C4-2B (cell line): ENCODE results near the gene MTA3.

Experiments used
- ZFX ChIP-seq: fragments of 450-650 bp; IDR thresholded peaks from 2 replicates; pipeline ENCODE4 v1.6.1; 2017
- TF ChIP-seq, protein P1 (sequence below): fragments of 450-650 bp; conservative IDR thresholded peaks from 2 replicates; pipeline ENCODE4 v1.5.1; 2017; ENCODE audit warnings: mild to moderate bottlenecking

DNA sequence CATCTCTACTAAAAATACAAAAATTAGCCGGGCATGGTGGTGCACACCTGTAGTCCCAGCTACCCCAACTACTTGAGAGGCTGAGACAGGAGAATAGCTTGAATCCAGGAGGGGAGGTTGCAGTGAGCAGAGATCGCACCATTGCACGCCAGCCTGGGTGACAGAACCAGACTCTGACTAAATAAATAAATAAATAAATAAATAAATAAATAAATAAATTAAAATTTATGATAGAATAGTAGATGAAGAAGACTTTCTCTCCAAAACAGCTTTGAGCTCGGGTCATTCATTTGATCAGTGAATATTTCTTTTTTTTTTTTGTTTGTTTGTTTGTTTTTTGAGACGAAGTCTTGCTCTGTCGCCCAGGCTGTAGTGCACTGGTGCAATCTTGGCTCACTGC is 17.6 kb upstream of the MTA3 start:
- TF ChIP-seq, protein P1, sequence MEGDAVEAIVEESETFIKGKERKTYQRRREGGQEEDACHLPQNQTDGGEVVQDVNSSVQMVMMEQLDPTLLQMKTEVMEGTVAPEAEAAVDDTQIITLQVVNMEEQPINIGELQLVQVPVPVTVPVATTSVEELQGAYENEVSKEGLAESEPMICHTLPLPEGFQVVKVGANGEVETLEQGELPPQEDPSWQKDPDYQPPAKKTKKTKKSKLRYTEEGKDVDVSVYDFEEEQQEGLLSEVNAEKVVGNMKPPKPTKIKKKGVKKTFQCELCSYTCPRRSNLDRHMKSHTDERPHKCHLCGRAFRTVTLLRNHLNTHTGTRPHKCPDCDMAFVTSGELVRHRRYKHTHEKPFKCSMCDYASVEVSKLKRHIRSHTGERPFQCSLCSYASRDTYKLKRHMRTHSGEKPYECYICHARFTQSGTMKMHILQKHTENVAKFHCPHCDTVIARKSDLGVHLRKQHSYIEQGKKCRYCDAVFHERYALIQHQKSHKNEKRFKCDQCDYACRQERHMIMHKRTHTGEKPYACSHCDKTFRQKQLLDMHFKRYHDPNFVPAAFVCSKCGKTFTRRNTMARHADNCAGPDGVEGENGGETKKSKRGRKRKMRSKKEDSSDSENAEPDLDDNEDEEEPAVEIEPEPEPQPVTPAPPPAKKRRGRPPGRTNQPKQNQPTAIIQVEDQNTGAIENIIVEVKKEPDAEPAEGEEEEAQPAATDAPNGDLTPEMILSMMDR: no peak
- TF ChIP-seq ZFX: no peak
